SK-N-SH treated with all-trans-retinoic acid at 6 μM for 48 hours (cell line): ENCODE results near the gene DSE.

Experiments
- ATAC-seq: fragments of 200-7000 bp; cut with Tn5 transposase; 3 replicates; pipeline ENCODE4 v1.9.1; 2020; ENCODE audit warnings: mild to moderate bottlenecking, moderate library complexity
- ARNTL ChIP-seq: fragments of 450-650 bp; formaldehyde crosslinking; IDR thresholded peaks from 2 replicates; pipeline ENCODE4 v1.5.0; 2020; ENCODE audit warnings: low read depth, mild to moderate bottlenecking, moderate library complexity, borderline replicate concordance
- BACH2 ChIP-seq: fragments of 250-450 bp; sonication (Bioruptor Pico); IDR thresholded peaks from 2 replicates; pipeline ENCODE4 v1.9.0; 2021; ENCODE audit warnings: mild to moderate bottlenecking, borderline replicate concordance
- CREB5 ChIP-seq: fragments of 250-450 bp; sonication (Bioruptor Pico); IDR thresholded peaks from 2 replicates; pipeline ENCODE4 v1.5.1; 2020; ENCODE audit warnings: low read depth, mild to moderate bottlenecking, moderate library complexity
- CSDC2 ChIP-seq: fragments of 250-450 bp; sonication (Bioruptor Pico); IDR thresholded peaks from 2 replicates; pipeline ENCODE4 v1.5.0; 2020; ENCODE audit warnings: mild to moderate bottlenecking, moderate library complexity
- CSRNP3 ChIP-seq: fragments of 250-450 bp; sonication (Bioruptor Pico); IDR thresholded peaks from 2 replicates; pipeline ENCODE4 v1.5.1; 2021; ENCODE audit warnings: mild to moderate bottlenecking, moderate library complexity
- ESRRG ChIP-seq: fragments of 250-450 bp; sonication (Bioruptor Pico); IDR thresholded peaks from 2 replicates; pipeline ENCODE4 v1.6.1; 2021; ENCODE audit warnings: mild to moderate bottlenecking
- GLIS3 ChIP-seq: fragments of 250-450 bp; sonication (Bioruptor Pico); IDR thresholded peaks from 2 replicates; pipeline ENCODE4 v1.5.0; 2020; ENCODE audit warnings: mild to moderate bottlenecking, moderate library complexity
- ISL1 ChIP-seq: fragments of 250-450 bp; sonication (Bioruptor Pico); IDR thresholded peaks from 2 replicates; pipeline ENCODE4 v2.1.2; 2022; ENCODE audit warnings: mild to moderate bottlenecking, moderate library complexity
- OSR1 ChIP-seq: fragments of 250-450 bp; sonication (Bioruptor Pico); IDR thresholded peaks from 2 replicates; pipeline ENCODE4 v1.8.0; 2022; ENCODE audit warnings: moderate library complexity, mild to moderate bottlenecking, inconsistent platforms
- PATZ1 ChIP-seq: fragments of 250-450 bp; sonication (Bioruptor Pico); IDR thresholded peaks from 2 replicates; pipeline ENCODE4 v1.8.0; 2020; ENCODE audit warnings: mild to moderate bottlenecking, moderate library complexity, borderline replicate concordance
- POU6F1 ChIP-seq: fragments of 250-450 bp; sonication (Bioruptor Pico); IDR thresholded peaks from 2 replicates; pipeline ENCODE4 v1.8.0; 2021; ENCODE audit warnings: low read depth, mild to moderate bottlenecking, moderate library complexity, borderline replicate concordance
- PPARA ChIP-seq: fragments of 250-450 bp; sonication (Bioruptor Pico); IDR thresholded peaks from 2 replicates; pipeline ENCODE4 v1.5.0; 2020; ENCODE audit warnings: mild to moderate bottlenecking, borderline replicate concordance
- RARB ChIP-seq: fragments of 250-450 bp; sonication (Bioruptor Pico); IDR thresholded peaks from 2 replicates; pipeline ENCODE4 v1.8.0; 2021; ENCODE audit warnings: mild to moderate bottlenecking, moderate library complexity
- TCF4 ChIP-seq: fragments of 250-450 bp; sonication (Bioruptor Pico); IDR thresholded peaks from 2 replicates; pipeline ENCODE4 v1.8.0; 2021; ENCODE audit warnings: mild to moderate bottlenecking, moderate library complexity, borderline replicate concordance
- TOX ChIP-seq: fragments of 250-450 bp; sonication (Bioruptor Pico); IDR thresholded peaks from 2 replicates; pipeline ENCODE4 v1.8.0; 2021; ENCODE audit warnings: mild to moderate bottlenecking, moderate library complexity, borderline replicate concordance
- TSHZ2 ChIP-seq: fragments of 250-450 bp; sonication (Bioruptor Pico); IDR thresholded peaks from 2 replicates; pipeline ENCODE4 v1.5.0; 2020; ENCODE audit warnings: mild to moderate bottlenecking, moderate library complexity
- ZC3H10 ChIP-seq: fragments of 250-450 bp; sonication (Bioruptor Pico); IDR thresholded peaks from 2 replicates; pipeline ENCODE4 v1.5.1; 2021; ENCODE audit warnings: mild to moderate bottlenecking, moderate library complexity
- ZFP3 ChIP-seq: fragments of 250-450 bp; sonication (Bioruptor Pico); IDR thresholded peaks from 2 replicates; pipeline ENCODE4 v1.5.0; 2020; ENCODE audit warnings: mild to moderate bottlenecking, moderate library complexity
- ZFP30 ChIP-seq: fragments of 450-650 bp; formaldehyde crosslinking; IDR thresholded peaks from 2 replicates; pipeline ENCODE4 v1.5.0; 2022; ENCODE audit warnings: mild to moderate bottlenecking, moderate library complexity
- ZNF8 ChIP-seq: fragments of 450-650 bp; formaldehyde crosslinking; IDR thresholded peaks from 2 replicates; pipeline ENCODE4 v1.5.0; 2020; ENCODE audit warnings: mild to moderate bottlenecking, moderate library complexity

The DSE gene

GRCh38 chr6:116364321-116364720, 6.4 kb upstream of the DSE start:
- ATAC-seq = no peak

GRCh38 chr6:116365743-116366142, 5.0 kb upstream of the DSE start:
- no peak for ATAC-seq
- no peak for TF ChIP-seq PPARA (CRISPR knock-in tag)
- no peak for TF ChIP-seq POU6F1 (CRISPR knock-in tag)
- no peak for TF ChIP-seq GLIS3 (CRISPR knock-in tag)
- TF ChIP-seq TSHZ2 (CRISPR knock-in tag) = no peak
- no peak for TF ChIP-seq BACH2 (CRISPR knock-in tag)

More at GRCh38 chr6:116364321-116364720, 6.4 kb upstream of the DSE start:
- TF ChIP-seq TCF4 (CRISPR knock-in tag) (no peak), OSR1 (CRISPR knock-in tag) (no peak), TOX (CRISPR knock-in tag) (no peak), ISL1 (no peak), CSDC2 (CRISPR knock-in tag) (no peak), ZFP3 (no peak), GLIS3 (CRISPR knock-in tag) (no peak), TSHZ2 (CRISPR knock-in tag) (no peak), BACH2 (CRISPR knock-in tag) (no peak), ARNTL (CRISPR knock-in tag) (no peak), ZC3H10 (no peak), ZNF8 (no peak), RARB (CRISPR knock-in tag) (no peak), ZFP30 (CRISPR knock-in tag) (no peak), POU6F1 (CRISPR knock-in tag) (no peak), PATZ1 (CRISPR knock-in tag) (no peak), PPARA (CRISPR knock-in tag) (no peak), CREB5 (no peak), CSRNP3 (CRISPR knock-in tag) (no peak), ESRRG (no peak)
